Non-pigmented ciliary epithelial cell (primary cell): ENCODE measurements around the gene SPINK8.
A peak's percentile ranks its signal among the peaks of the same experiment; 100 is the strongest.

ENCODE experiments used
- DNase-seq: peaks from one replicate; pipeline ENCODE4 v3.0.0-alpha.2; 2010; ENCODE audit warnings: low read depth

The SPINK8 gene

DNA sequence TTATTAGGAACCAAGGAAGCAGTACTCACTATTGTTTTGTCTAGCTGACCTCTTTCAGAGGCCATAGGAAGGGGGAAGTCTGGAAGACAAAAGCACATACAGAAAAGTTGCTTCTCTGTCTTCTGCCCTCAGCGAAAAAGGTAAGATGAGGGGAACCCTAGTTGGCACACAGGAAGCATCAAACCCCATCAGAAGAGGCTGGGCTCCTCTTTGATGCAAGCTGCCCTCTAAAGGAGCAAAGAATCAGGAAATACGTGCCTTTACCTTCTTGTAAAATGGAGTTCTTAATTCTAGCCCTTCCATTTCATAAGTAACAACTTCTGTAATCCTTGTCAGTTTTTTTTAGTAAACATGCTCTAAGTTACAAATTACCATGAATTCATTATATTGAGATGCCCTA lies 12.5 kb downstream of the SPINK8 start:
- DNase-seq: no peak

- no peak for DNase-seq
These were observed 14.6 kb downstream of the SPINK8 start for GRCh38 chr3:48318713-48319468.

GRCh38 chr3:48314542-48314941 lies 18.9 kb downstream of the SPINK8 start:
- no peak for DNase-seq

DNA sequence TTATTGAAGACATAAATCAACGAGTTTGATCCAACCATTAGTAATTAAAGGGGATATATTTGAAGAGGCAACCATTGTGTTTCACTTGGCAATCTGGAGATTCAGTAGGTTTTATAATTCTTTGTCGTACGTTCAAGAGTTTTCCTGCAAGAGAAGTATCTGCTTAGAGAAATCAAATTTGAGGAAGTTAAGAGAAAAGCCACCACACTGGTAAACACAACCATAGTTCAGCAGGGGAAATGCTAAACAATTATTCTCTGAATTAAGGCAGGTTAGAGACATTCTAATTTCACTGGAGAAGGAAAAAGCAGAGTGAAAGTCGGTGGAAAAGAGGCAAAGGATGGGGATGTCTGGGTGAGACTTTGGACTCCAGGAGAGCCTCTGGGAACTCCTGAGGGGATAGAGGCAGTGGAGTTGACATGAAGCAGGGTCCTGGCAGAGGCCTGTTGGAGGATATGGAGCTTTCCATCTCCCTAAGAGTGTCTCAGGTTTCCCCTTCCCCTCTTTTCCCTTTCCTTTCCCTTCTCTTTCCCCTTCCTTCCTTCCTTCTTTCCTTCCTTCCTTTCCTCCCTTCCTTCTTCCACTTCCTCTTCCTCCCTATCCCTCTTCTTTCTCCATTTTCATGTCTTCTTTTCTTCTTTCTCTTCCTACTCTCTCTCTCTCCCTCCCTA lies 26.5 kb downstream of the SPINK8 start:
- DNase-seq: no peak

- DNase-seq: no peak
These were observed 27.2 kb downstream of the SPINK8 start for GRCh38 chr3:48306290-48306689.

GRCh38 chr3:48305396-48305795 lies 28.1 kb downstream of the SPINK8 start:
- DNase-seq: no peak

DNA sequence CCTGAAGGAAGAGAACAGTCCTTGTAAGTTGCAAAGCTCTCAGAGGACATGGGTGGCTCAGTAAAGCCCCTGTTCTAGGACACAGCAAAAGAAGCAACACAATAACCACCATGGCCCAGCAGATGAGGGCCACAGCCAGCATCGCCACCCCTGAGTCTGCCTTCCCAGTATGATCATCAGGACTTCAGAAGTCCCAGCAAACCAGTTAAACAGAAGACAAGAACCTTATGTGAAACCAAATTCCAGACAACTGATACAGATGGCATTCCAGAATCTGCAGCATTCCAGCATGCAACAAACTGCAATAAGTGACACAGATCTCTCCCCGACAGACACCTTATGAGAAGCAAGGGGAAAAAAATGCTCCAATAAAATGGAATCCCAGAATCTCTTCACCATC lies 30.4 kb downstream of the SPINK8 start:
- no peak for DNase-seq

DNA sequence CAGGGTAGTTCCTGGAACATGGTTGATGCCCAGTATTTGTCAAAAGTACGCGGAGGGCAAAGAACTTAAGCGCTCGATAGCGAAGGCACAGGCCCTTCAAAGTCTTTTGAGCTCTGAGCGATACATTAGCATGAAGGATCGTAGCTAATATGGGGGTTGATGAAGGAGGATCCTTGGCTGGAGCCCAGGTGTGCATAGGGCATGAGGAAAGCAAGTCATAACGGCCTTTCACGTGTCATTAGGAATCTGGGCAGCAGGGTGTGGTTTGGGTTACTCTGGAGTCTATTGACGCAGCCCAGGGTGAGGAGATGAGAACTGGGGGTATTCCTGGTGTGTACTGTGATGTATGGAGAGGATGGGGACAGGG lies 31.7 kb downstream of the SPINK8 start:
- no peak for DNase-seq

GRCh38 chr3:48301020-48301799 lies 32.3 kb downstream of the SPINK8 start, which contains the start of gene NME6:
Gene NME6 (minus strand): TSS chr3:48301367.
- peak; percentile 28 for DNase-seq

- DNase-seq: no peak
These were observed 33.4 kb downstream of the SPINK8 start for GRCh38 chr3:48299746-48300712.

GRCh38 chr3:48297111-48297810 lies 36.2 kb downstream of the SPINK8 start:
- DNase-seq: no peak

- DNase-seq: no peak
These were observed 36.8 kb downstream of the SPINK8 start for GRCh38 chr3:48296699-48297098.

GRCh38 chr3:48294611-48295263 lies 38.7 kb downstream of the SPINK8 start:
- DNase-seq: no peak

DNA sequence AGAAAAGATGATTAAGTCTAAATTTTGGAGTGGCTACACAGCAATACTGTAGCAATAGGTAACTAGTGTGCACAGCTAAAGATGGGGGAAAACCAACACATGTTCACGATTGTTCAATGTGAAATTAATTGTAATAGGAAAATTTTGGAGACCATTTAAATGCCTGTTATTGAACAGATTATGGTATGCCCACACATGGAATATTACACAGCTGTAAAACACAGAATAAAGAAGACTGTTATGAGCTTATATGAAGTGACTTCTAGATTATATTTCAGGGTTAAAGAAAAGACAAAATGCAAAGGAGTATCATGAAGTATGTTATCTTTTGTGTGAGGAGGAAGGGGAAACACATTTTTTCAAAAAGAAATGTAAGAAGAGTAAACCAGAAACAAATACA lies 43.8 kb downstream of the SPINK8 start:
- no peak for DNase-seq

DNA sequence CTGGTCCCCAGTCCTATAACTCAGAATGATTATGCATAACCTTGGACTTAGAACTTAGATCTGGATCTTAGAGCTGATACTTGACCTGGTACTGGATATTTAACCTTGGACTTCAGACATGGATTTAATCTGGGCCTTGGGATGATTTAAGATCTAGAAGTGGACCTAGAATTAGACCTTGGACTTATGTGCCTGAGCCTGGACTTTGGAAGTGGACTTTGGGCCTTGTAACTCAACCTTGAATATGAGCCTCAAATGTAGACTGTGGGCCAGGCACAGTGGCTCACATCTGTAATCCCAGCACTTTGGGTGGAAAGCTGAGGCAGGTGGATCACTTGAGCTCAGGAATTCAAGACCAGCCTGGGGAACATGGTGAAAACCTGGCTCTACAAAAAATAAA lies 46.4 kb downstream of the SPINK8 start:
- no peak for DNase-seq

DNA sequence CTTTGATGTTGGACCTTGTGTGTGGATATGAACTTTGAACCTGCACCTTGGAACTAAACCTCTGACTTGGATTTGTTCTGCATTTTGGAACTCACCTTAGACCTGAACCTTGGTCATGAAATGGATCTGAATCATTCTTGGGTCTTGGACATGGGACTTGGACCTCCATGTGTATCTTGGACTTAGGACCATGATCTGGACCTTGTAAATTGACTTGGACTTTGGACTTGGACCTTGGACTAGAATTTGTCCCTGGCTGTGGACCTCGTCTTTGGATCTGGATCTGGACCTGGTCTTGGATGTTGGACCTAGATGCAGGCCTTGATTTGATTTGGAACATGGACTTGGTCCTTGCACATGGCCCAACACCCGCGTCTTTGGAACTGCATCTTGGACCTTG lies 47.2 kb downstream of the SPINK8 start:
- DNase-seq: no peak

GRCh38 chr3:48285675-48286074 lies 47.8 kb downstream of the SPINK8 start:
- DNase-seq: no peak

DNA sequence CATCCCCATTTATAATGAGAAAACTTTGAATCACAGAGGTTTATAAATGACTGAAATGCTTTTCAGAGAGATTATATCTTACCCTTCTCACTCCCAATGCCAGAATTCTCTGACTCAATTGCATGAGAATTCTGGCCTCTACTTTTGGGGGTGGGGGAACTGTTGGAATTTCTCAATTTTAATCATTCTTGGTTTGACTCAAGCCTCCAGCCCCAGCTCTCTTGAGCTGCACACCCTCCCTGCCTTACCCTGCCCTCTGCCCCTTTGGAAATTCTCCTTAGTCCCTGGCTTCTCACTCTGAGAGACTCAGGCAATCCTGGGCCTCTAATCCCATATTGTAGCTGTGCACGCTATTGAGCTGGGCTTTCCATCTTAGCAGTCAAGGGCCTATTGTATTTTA lies 48.3 kb downstream of the SPINK8 start:
- no peak for DNase-seq

DNA sequence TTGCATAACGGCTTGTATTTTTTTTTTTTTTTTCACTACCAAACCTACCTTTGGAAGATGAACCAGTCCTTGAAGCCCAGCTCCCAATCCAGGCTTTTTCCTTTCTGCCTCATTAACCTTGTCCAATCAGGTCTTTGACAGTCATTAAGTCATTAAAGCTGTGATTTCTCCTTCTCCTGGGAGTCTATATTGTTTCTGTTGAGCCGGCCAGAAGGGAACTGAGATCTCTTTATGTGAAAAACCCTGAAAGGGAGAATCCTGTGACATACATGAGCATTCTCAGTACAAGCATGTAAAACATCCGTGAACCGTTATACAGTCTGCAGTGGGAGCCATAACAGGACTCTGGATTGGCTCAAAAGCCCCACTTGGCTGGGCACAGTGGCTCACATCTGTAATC lies 52.6 kb downstream of the SPINK8 start:
- no peak for DNase-seq

DNA sequence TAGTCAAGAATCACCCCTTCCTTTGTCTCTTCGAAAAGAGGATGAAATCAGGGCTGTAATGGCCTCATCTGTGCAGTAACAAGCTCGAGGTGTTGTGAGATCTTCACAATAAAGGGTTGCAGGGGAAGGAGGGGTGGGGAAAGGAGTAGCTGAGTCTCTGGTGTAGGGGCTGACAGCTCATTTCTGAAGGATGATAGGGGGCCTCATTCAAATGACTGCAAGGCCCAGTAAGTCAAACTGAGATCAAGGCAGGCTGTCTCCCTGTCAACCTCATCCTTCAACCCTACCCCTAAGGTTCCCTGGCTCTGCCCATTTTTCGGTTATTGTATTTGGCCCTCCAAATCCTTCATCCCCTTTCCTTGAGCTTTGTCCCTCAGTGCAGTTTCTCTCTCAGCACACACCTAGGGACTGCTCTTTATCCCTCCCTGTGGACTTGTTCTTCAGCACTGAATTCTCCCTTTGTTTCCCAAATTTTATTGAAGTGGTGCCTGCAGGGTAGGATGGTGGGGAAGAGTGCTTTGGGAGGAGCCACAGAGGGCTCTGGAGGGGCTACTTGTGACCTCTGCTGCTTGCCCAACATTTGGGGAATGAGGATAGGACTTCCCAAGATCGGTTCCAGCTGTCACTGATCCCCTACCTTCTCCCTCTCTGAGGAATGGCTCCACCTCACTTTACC lies 54.4 kb downstream of the SPINK8 start:
- DNase-seq: no peak
